HEK293T (cell line): ENCODE results near the gene BRMS1.

Source experiments
- CTCF ChIA-PET: fragments of 350-600 bp; formaldehyde crosslinking; extraction: SDS; loops from one replicate; lab custom pipeline; 2021; ENCODE audit warnings: antibody characterized with exemption, inconsistent platforms; lab: Yijun Ruan, JAX
- POLR2A ChIA-PET: fragments of 350-600 bp; formaldehyde crosslinking; extraction: SDS; loops from one replicate; lab custom pipeline; 2020; ENCODE audit warnings: antibody characterized with exemption, inconsistent platforms; lab: Yijun Ruan, JAX
- DNase-seq: peaks from one replicate; pipeline ENCODE4 v3.0.0; 2012; ENCODE audit warnings: mixed read lengths; ENCODE audit errors: extremely low spot score
- ARNT ChIP-seq: fragments of 450-650 bp; IDR thresholded peaks from 2 replicates; pipeline ENCODE4 v1.6.1; 2017; ENCODE audit warnings: mild to moderate bottlenecking
- BHLHE40 ChIP-seq: fragments of 450-650 bp; IDR thresholded peaks from 2 replicates; pipeline ENCODE4 v1.6.1; 2016; ENCODE audit warnings: mild to moderate bottlenecking, moderate library complexity, borderline replicate concordance
- ELF4 ChIP-seq: fragments of 450-650 bp; IDR thresholded peaks from 2 replicates; pipeline ENCODE4 v1.6.1; 2017; ENCODE audit warnings: antibody characterized with exemption
- FOXA1 ChIP-seq: fragments of 450-650 bp; IDR thresholded peaks from 2 replicates; pipeline ENCODE4 v1.6.1; 2016; ENCODE audit warnings: mild to moderate bottlenecking
- FOXK2 ChIP-seq: fragments of 450-650 bp; IDR thresholded peaks from 2 replicates; pipeline ENCODE4 v1.6.1; 2016; ENCODE audit warnings: mild to moderate bottlenecking
- FOXM1 ChIP-seq: fragments of 450-650 bp; IDR thresholded peaks from 2 replicates; pipeline ENCODE4 v1.6.1; 2017; ENCODE audit warnings: mild to moderate bottlenecking, borderline replicate concordance
- HDGF ChIP-seq: fragments of 450-650 bp; IDR thresholded peaks from 2 replicates; pipeline ENCODE4 v1.6.1; 2017; ENCODE audit warnings: antibody characterized with exemption, borderline replicate concordance
- L3MBTL2 ChIP-seq: fragments of 450-650 bp; conservative IDR thresholded peaks from 2 replicates; pipeline ENCODE4 v1.6.1; 2016; ENCODE audit warnings: mild to moderate bottlenecking
- LEF1 ChIP-seq: fragments of 450-650 bp; IDR thresholded peaks from 2 replicates; pipeline ENCODE4 v1.6.1; 2017; ENCODE audit warnings: mild to moderate bottlenecking, borderline replicate concordance
- NFRKB ChIP-seq: fragments of 450-650 bp; IDR thresholded peaks from 2 replicates; pipeline ENCODE4 v1.6.1; 2016; ENCODE audit warnings: mild to moderate bottlenecking, moderate library complexity
- PKNOX1 ChIP-seq: fragments of 450-650 bp; IDR thresholded peaks from 2 replicates; pipeline ENCODE4 v1.6.1; 2016
- SP1 ChIP-seq: fragments of 450-650 bp; IDR thresholded peaks from 2 replicates; pipeline ENCODE4 v1.6.1; 2017
- SUZ12 ChIP-seq: fragments of 450-650 bp; IDR thresholded peaks from 2 replicates; pipeline ENCODE4 v1.6.1; 2016; ENCODE audit warnings: mild to moderate bottlenecking
- TARDBP ChIP-seq: fragments of 450-650 bp; IDR thresholded peaks from 2 replicates; pipeline ENCODE4 v1.6.1; 2016
- ZNF384 ChIP-seq: fragments of 450-650 bp; IDR thresholded peaks from 2 replicates; pipeline ENCODE4 v1.6.1; 2016

The BRMS1 gene

GRCh38 chr11:66292543-66293332, 52.2 kb downstream of the BRMS1 start:
- no peak for DNase-seq
- CTCF ChIA-PET = no interaction called here

GRCh38 chr11:66291706-66292542, 53.0 kb downstream of the BRMS1 start, which contains the start of gene TMEM151A:
TSS of gene TMEM151A (plus strand) at chr11:66291894. CDS start at chr11:66292014, 120 bp downstream.
- no peak for DNase-seq
- TF ChIP-seq FOXM1 (0 out of 2 replicates have a peak, but pooled peaks have one; percentile 10), NFRKB (no peak)
- CTCF ChIA-PET = interaction anchor here (1.3 to 1.9 kb wide), 3 partner anchors 9 to 20 kb away, joined by 4 to 6 read pairs (median 5); no protein-coding TSS in a partner anchor
- POLR2A ChIA-PET = interaction anchor here (4.1 kb wide), 1 partner anchor 20 kb away, joined by 36 read pairs; no protein-coding TSS in a partner anchor

More at GRCh38 chr11:66292543-66293332, 52.2 kb downstream of the BRMS1 start:
- no peak for TF ChIP-seq FOXK2
- no peak for TF ChIP-seq PKNOX1
- no peak for TF ChIP-seq ELF4
- TF ChIP-seq SUZ12 = no peak
- TF ChIP-seq HDGF = no peak
- no peak for TF ChIP-seq L3MBTL2
- POLR2A ChIA-PET = no interaction called here

GRCh38 chr11:66291303-66291705, 53.6 kb downstream of the BRMS1 start:
- TF ChIP-seq ARNT (no peak), BHLHE40 (no peak), L3MBTL2 (no peak), FOXA1 (no peak), NFRKB (no peak), SP1 (no peak), ELF4 (no peak), HDGF (no peak), LEF1 (no peak), SUZ12 (no peak)
- CTCF ChIA-PET = interaction anchor here (1.3 to 1.9 kb wide), 3 partner anchors 9 to 20 kb away, joined by 4 to 6 read pairs (median 5); no protein-coding TSS in a partner anchor
- DNase-seq = no peak
- POLR2A ChIA-PET = interaction anchor here (4.1 kb wide), 1 partner anchor 21 kb away, joined by 36 read pairs; no protein-coding TSS in a partner anchor

- DNase-seq = no peak
- CTCF ChIA-PET = interaction anchor here (0.6 to 2.6 kb wide), 5 partner anchors 8 to 94 kb away, joined by 3 to 11 read pairs (median 4); no protein-coding TSS in a partner anchor
- TF ChIP-seq HDGF = no peak
- no peak for TF ChIP-seq L3MBTL2
- TF ChIP-seq SP1 = no peak
- no peak for TF ChIP-seq BHLHE40
- TF ChIP-seq ARNT = no peak
- no peak for TF ChIP-seq NFRKB
- TF ChIP-seq FOXM1 = no peak
- TF ChIP-seq TARDBP = no peak
- TF ChIP-seq ZNF384 = no peak
- no peak for TF ChIP-seq LEF1
- no peak for TF ChIP-seq SUZ12
- TF ChIP-seq ELF4 = no peak
- POLR2A ChIA-PET = interaction anchor here (1.7 to 4.3 kb wide), 4 partner anchors 10 to 56 kb away, joined by 8 to 36 read pairs (median 18); partner anchors contain the start of gene RAB1B
Measured at GRCh38 chr11:66290330-66290621, 54.6 kb downstream of the BRMS1 start.

- peak; percentile 70 for DNase-seq
- TF ChIP-seq SP1 (no peak), FOXA1 (no peak), ELF4 (no peak), L3MBTL2 (peak; percentile 81)
- ChIA-PET POLR2A (interaction anchor here (0.6 to 4.3 kb wide), 31 partner anchors 9 to 1177 kb away, joined by 3 to 36 read pairs (median 5); partner anchors contain the start of genes B4GAT1, CNIH2, DPP3 and MRPL11), CTCF (interaction anchor here (0.6 to 2.6 kb wide), 9 partner anchors 7 to 95 kb away, joined by 3 to 11 read pairs (median 4); no protein-coding TSS in a partner anchor)
Measured at GRCh38 chr11:66289548-66290329, 55.2 kb downstream of the BRMS1 start.

- POLR2A ChIA-PET = interaction anchor here (0.6 to 4.3 kb wide), 31 partner anchors 8 to 1177 kb away, joined by 3 to 36 read pairs (median 5); partner anchors contain the start of genes B4GAT1, CNIH2, DPP3 and MRPL11
- TF ChIP-seq LEF1 = 0 out of 2 replicates have a peak, but pooled peaks have one; percentile 22
- no peak for TF ChIP-seq FOXA1
- peak; percentile 58 for TF ChIP-seq ELF4
- no peak for TF ChIP-seq FOXK2
- TF ChIP-seq PKNOX1 = peak; percentile 99
- TF ChIP-seq SUZ12 = no peak
- no peak for TF ChIP-seq ZNF384
Measured at GRCh38 chr11:66288671-66289547, 56.0 kb downstream of the BRMS1 start, which contains the start of gene YIF1A. TSS of gene YIF1A (minus strand) at chr11:66289143. CDS start at chr11:66288985, 158 bp downstream.

More at GRCh38 chr11:66288671-66289547, 56.0 kb downstream of the BRMS1 start, which contains the start of gene YIF1A:
- DNase-seq = peak; percentile 99
- CTCF ChIA-PET = interaction anchor here (0.6 to 2.6 kb wide), 6 partner anchors 11 to 62 kb away, joined by 3 to 11 read pairs (median 4); no protein-coding TSS in a partner anchor
